ENCODE measurements around the gene ABCA2. TPM values are rescaled to one million over a fixed set of nuclear protein-coding genes. Genes with fewer than 3 reads are reported as not detected.

Gene ABCA2
- total RNA-seq, 4 donors from 2014 or later: 3.5 to 14.7 (median 7.6) TPM

GRCh38 chr9:137042751-137043727 lies 15.0 kb upstream of the ABCA2 start:
- peaks cover 21 to 48% (median 27%) of the 10 kb centered on the region in 3 donors for H3K4me1 ChIP-seq
- peak overlapping the region in 3 of 4 donors; percentile 67 to 86 (median 75) for H3K27ac ChIP-seq
- TF ChIP-seq POLR2A (IDR thresholded peaks at IDR 0.05) (peak in 1 of 4 donors; percentile 19), CTCF (IDR thresholded peaks at IDR 0.05) (no peak)
- peaks cover 0 to 48% (median 7%) of the 10 kb centered on the region in 4 donors for H3K27me3 ChIP-seq
- intact Hi-C loops (cut with DNase I): no loop called here
- no peak for DNase-seq
- H3K36me3 ChIP-seq: peaks cover 0 to 23% (median 5%) of the 10 kb centered on the region in 3 donors
- WGBS, 2 donors: 93% methylated on average over 5 of the region's 36 CpGs; no CpG with 5 or more reads in 1 of the 2 donors
- H3K4me3 ChIP-seq: peak overlapping the region in 3 of 4 donors; percentile 48 to 76 (median 60)
- no peaks in the 10 kb centered on the region for H3K9me3 ChIP-seq

GRCh38 chr9:137041124-137041523 lies 13.1 kb upstream of the ABCA2 start:
- TF ChIP-seq CTCF (IDR thresholded peaks at IDR 0.05): no peak
- TF ChIP-seq POLR2A (IDR thresholded peaks at IDR 0.05): no peak
- H3K4me1 ChIP-seq: peaks cover 17 to 38% (median 23%) of the 10 kb centered on the region in 3 donors
- 22 to 71% methylated on average over 1 to 3 of the region's 16 CpGs for WGBS, 2 donors
- no peaks in the 10 kb centered on the region for H3K9me3 ChIP-seq
- peak overlapping the region in 2 of 4 donors; percentile 55 to 75 for H3K27ac ChIP-seq
- DNase-seq: no peak
- intact Hi-C loops (cut with DNase I): no loop called here
- peaks cover 0 to 31% (median 0%) of the 10 kb centered on the region in 4 donors for H3K27me3 ChIP-seq
- peaks cover 0 to 23% (median 5%) of the 10 kb centered on the region in 3 donors for H3K36me3 ChIP-seq
- peak overlapping the region in 2 of 4 donors; percentile 10 to 28 for H3K4me3 ChIP-seq

- TF ChIP-seq CTCF (IDR thresholded peaks at IDR 0.05): no peak
- TF ChIP-seq POLR2A (IDR thresholded peaks at IDR 0.05): no peak
- Histone ChIP-seq H3K27me3 (peaks cover 0 to 30% (median 0%) of the 10 kb centered on the region in 4 donors), H3K36me3 (peaks cover 0 to 23% (median 5%) of the 10 kb centered on the region in 3 donors), H3K4me1 (peaks cover 16 to 35% (median 20%) of the 10 kb centered on the region in 3 donors), H3K4me3 (peak overlapping the region in 2 of 4 donors; percentile 10 to 28), H3K27ac (peak overlapping the region in 1 of 4 donors; percentile 30), H3K9me3 (no peaks in the 10 kb centered on the region)
- WGBS, 2 donors: no CpG with 5 or more reads among the region's 23 CpGs
- DNase-seq: no peak
- intact Hi-C loops (cut with DNase I): no loop called here
These were observed 12.5 kb upstream of the ABCA2 start for GRCh38 chr9:137040568-137040967.

- WGBS, 2 donors: 80 to 92% methylated on average over 8 to 16 of the region's 32 CpGs
- intact Hi-C loops (cut with DNase I): no loop called here
- no peak overlapping the region for H3K4me3 ChIP-seq
- TF ChIP-seq CTCF (IDR thresholded peaks at IDR 0.05) (no peak), POLR2A (IDR thresholded peaks at IDR 0.05) (no peak)
- H3K4me1 ChIP-seq: peaks cover 17 to 35% (median 20%) of the 10 kb centered on the region in 3 donors
- no peaks in the 10 kb centered on the region for H3K9me3 ChIP-seq
- no peak for DNase-seq
- H3K27ac ChIP-seq: no peak overlapping the region
- peaks cover 0 to 23% (median 0%) of the 10 kb centered on the region in 4 donors for H3K27me3 ChIP-seq
- peaks cover 0 to 23% (median 5%) of the 10 kb centered on the region in 3 donors for H3K36me3 ChIP-seq
These were observed 11.8 kb upstream of the ABCA2 start for GRCh38 chr9:137039611-137040366.

All from esophagus squamous epithelium (tissue), 5 donors.